ENCODE measurements around the gene SEC22B. TPM values are rescaled to one million over a fixed set of nuclear protein-coding genes. Genes with fewer than 3 reads are reported as not detected.
"Not testable (repeated sequence)": the region's sequence is repeated elsewhere in the genome, so short reads cannot be mapped to it uniquely, and the experiment has no call there.

The SEC22B gene
- total RNA-seq, 2 donors from 2014 or later = 24.9 to 44.8 TPM

DNA sequence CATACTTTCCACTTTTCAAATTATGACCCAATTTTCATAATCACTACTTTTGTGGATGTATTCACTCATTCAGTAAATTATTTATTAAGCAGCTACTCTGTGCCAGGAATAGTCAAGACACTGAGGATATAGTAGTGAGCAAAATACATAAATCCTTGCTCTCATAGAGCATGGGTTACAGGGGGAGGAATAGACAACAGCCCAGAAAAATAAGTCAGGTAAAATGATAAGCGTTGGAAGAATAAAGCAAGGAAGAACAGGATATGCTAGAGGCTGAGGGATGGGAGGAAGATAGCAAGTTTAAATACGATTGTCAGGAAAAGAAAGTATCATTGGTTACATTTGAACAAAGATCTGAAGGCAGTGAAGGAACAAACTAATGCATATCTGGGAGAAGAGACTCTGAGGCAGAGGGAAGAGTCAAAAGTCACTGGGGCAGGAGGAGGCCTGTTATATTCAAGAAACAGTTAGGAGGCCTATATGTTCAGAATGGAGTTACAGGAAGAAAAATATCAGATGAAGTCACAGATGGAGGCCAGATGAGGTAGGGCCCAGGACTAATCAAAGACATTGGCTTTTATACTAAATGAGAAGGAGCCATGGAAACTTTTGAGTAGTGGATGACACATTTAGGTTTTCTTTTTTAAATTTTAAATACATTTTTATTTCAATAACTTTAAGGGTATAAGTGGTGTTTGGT is 42.9 kb downstream of the SEC22B start:
- no peak overlapping the region for H3K4me3 ChIP-seq
- H3K9me3 ChIP-seq = no peaks in the 10 kb centered on the region
- DNase-seq (ENCODE audit: low spot score) (no peak), ATAC-seq (ENCODE audit: insufficient number of reproducible peaks, low FRiP score, low read depth) (no peak)
- peaks cover 3 to 5% of the 10 kb centered on the region in 2 donors for H3K4me1 ChIP-seq (ENCODE audit: control insufficient read depth in 1 of 2, low read depth in 2 of 2)
- TF ChIP-seq, protein P1, sequence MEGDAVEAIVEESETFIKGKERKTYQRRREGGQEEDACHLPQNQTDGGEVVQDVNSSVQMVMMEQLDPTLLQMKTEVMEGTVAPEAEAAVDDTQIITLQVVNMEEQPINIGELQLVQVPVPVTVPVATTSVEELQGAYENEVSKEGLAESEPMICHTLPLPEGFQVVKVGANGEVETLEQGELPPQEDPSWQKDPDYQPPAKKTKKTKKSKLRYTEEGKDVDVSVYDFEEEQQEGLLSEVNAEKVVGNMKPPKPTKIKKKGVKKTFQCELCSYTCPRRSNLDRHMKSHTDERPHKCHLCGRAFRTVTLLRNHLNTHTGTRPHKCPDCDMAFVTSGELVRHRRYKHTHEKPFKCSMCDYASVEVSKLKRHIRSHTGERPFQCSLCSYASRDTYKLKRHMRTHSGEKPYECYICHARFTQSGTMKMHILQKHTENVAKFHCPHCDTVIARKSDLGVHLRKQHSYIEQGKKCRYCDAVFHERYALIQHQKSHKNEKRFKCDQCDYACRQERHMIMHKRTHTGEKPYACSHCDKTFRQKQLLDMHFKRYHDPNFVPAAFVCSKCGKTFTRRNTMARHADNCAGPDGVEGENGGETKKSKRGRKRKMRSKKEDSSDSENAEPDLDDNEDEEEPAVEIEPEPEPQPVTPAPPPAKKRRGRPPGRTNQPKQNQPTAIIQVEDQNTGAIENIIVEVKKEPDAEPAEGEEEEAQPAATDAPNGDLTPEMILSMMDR (IDR thresholded peaks at IDR 0.05) = no peak
- H3K36me3 ChIP-seq = no peaks in the 10 kb centered on the region
- no peak overlapping the region for H3K27ac ChIP-seq
- H3K27me3 ChIP-seq (replicated peaks; ENCODE audit: insufficient read depth) = no peaks in the 10 kb centered on the region

DNA sequence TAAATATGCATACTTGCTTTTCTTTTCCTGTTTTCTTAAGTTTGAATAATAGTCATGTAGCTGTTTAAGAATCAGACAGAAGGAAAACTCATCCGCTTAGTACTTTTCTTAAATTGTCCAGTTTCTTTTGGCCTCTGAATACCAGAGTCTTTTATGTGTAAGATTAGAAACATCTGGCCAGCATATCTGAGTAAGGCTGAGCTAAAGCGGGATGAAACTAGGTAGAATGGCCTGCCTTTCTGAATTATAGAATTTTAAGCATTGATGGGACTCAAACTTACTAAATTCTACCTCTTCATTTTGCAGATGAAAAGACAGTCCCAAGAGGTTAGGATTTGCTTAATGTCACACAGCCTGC is 43.9 kb downstream of the SEC22B start:
- H3K27me3 ChIP-seq (replicated peaks; ENCODE audit: insufficient read depth); H3K9me3 ChIP-seq; H3K36me3 ChIP-seq; ATAC-seq (ENCODE audit: insufficient number of reproducible peaks, low FRiP score, low read depth); H3K4me1 ChIP-seq (ENCODE audit: control insufficient read depth in 1 of 2, low read depth in 2 of 2); H3K4me3 ChIP-seq; DNase-seq (ENCODE audit: low spot score): not testable (repeated sequence)
- TF ChIP-seq, protein P1 (IDR thresholded peaks at IDR 0.05) = peak; percentile 1
- peak overlapping the region; percentile 7 to 28 for H3K27ac ChIP-seq

DNA sequence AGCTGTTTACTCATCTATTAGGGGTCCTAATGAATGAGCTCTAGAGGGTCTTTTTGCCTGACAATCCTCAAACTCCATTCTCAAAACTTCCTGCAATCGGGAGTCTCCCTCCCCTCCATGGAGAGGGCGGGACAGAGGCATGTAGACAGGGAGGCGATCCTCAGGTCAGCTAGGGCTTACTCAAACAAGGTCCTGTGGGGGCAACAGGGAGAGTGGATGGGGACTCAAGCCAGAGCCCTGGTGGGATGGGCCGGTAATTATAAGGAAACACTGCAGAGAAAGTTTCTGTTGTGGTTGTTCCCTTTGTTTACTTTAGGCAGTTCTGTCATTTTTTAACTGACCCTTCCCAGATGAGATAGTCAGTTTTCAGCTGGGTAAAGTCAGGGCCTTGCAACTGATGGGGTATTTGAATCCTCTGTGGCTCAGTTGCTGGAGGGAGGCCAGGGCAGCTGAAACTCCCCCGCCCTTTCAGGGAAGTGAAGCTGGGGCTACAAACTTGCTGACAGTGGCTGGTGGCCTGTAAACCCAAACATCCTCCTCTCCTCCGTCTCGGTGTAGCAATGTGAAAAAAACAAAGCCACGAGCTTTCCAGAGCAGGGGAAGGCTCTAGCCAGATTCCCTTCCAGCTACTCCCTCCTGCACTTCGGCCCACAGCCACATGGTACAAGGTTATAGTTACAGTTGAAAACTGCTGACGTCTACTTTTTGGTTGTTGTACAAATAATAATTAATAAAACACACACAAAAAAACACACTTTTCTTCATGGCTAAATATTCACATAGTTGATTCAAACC is 44.5 kb downstream of the SEC22B start:
- DNase-seq (ENCODE audit: low spot score) (peak; percentile 18), ATAC-seq (ENCODE audit: insufficient number of reproducible peaks, low FRiP score, low read depth) (peak; percentile 68)
- TF ChIP-seq, protein P1 (IDR thresholded peaks at IDR 0.05) = peak; percentile 31
- not testable (repeated sequence) for H3K36me3 ChIP-seq; H3K27me3 ChIP-seq (replicated peaks; ENCODE audit: insufficient read depth); H3K4me3 ChIP-seq; H3K4me1 ChIP-seq (ENCODE audit: control insufficient read depth in 1 of 2, low read depth in 2 of 2); H3K9me3 ChIP-seq
- peak overlapping the region; percentile 7 to 28 for H3K27ac ChIP-seq

DNA sequence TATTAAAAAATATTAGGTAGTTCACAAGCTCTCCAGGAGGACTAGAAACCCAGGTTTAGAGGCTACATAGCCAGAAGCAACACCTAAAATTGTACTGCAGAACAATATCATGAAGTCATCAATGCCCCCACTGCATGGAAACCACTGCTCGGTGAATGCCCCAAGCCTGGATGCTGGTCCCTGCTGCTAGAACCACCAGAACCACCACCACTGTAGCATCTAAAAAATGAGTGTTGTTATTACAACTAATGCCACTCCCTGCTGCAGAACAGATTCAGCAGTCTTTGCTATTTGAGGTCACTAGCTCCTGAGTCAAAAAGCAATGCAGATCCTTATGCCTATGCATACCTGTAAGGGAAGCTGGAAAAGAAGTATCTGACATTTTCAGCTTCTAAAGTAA is 48.4 kb downstream of the SEC22B start:
- DNase-seq (ENCODE audit: low spot score); H3K4me3 ChIP-seq; H3K27me3 ChIP-seq (replicated peaks; ENCODE audit: insufficient read depth); H3K36me3 ChIP-seq; ATAC-seq (ENCODE audit: insufficient number of reproducible peaks, low FRiP score, low read depth); H3K9me3 ChIP-seq; H3K27ac ChIP-seq: not testable (repeated sequence)
- H3K4me1 ChIP-seq (ENCODE audit: control insufficient read depth in 1 of 2, low read depth in 2 of 2) = peaks cover 3 to 11% of the 10 kb centered on the region in 2 donors

DNA sequence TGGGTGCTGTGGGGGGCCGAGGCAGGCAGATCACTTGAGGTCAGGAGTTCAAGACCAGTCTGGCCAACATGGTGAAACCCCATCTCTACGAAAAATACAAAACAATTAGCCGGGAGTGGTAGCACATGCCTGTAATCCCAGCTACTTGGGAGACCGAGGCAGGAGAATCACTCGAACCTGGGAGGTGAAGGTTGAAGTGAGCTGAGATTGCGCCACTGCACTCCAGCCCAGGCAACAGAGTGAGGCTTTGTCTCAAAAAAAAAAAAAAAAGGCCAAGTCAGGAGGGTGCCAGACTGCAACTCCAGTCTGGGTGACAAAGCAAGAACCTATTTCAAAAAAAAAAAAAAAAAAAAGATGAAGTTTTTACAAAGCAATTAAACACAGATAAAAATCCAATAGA is 50.1 kb downstream of the SEC22B start:
- not testable (repeated sequence) for H3K9me3 ChIP-seq; H3K4me1 ChIP-seq (ENCODE audit: control insufficient read depth in 1 of 2, low read depth in 2 of 2); ATAC-seq (ENCODE audit: insufficient number of reproducible peaks, low FRiP score, low read depth); H3K36me3 ChIP-seq; DNase-seq (ENCODE audit: low spot score); H3K27me3 ChIP-seq (replicated peaks; ENCODE audit: insufficient read depth); H3K27ac ChIP-seq; H3K4me3 ChIP-seq

DNA sequence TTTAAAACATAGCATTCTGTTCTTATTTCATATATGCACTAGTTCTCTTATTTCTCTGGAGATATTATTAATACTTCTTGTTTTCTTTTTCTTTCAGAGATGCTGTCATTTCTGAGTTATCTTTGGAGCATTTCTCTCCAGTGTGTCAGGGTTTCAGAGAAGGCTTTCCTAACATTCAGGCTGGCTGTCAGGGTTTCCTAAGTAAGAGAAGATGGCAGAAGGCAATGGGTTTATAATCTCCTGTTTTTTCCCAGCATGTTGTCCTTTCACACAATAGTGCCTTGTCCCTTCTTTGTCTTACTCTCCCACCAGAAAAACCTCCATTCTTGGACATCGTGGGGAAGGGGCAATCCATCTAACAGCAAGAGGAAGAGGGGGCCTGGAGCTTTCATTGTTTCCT is 51.7 kb downstream of the SEC22B start:
- not testable (repeated sequence) for H3K9me3 ChIP-seq; H3K36me3 ChIP-seq; H3K4me3 ChIP-seq; ATAC-seq (ENCODE audit: insufficient number of reproducible peaks, low FRiP score, low read depth); H3K27ac ChIP-seq; DNase-seq (ENCODE audit: low spot score); H3K4me1 ChIP-seq (ENCODE audit: control insufficient read depth in 1 of 2, low read depth in 2 of 2); H3K27me3 ChIP-seq (replicated peaks; ENCODE audit: insufficient read depth)

DNA sequence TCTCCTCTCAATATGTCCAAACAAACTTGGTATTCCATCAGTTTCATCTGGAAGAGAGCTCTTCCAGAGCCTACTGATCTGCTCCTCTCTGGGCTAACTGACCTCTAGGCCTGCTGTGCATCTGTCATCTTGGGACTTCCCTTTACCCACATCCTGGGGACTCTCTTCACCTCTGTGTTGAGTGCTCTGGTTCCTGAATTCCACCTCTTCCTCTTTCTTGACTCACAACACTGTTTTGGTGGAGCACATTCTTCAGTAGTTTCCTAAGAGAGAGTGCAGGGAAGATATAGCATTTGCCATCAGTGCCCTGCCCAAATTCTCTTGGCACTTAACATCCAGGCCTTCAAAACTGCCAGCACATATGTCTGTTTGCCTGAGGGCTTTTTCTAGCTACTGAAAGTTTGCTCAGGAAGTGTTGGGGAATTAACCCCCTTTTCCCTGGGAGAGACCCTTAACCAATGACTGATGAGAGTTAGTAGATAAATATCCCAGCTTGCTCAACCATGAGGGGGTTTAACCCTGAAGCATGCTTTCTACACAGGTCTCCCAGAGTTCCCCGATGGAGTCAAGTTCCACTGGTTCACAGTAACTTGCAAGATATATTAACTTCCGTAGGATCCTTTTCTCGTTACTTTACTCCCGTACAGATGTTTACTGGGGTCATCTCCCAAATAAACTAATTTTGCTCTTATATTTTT is 52.4 kb downstream of the SEC22B start:
- not testable (repeated sequence) for H3K27me3 ChIP-seq (replicated peaks; ENCODE audit: insufficient read depth); H3K4me3 ChIP-seq; H3K9me3 ChIP-seq; H3K4me1 ChIP-seq (ENCODE audit: control insufficient read depth in 1 of 2, low read depth in 2 of 2); H3K36me3 ChIP-seq; H3K27ac ChIP-seq; DNase-seq (ENCODE audit: low spot score)
- peak; percentile 20 for ATAC-seq (ENCODE audit: insufficient number of reproducible peaks, low FRiP score, low read depth)

DNA sequence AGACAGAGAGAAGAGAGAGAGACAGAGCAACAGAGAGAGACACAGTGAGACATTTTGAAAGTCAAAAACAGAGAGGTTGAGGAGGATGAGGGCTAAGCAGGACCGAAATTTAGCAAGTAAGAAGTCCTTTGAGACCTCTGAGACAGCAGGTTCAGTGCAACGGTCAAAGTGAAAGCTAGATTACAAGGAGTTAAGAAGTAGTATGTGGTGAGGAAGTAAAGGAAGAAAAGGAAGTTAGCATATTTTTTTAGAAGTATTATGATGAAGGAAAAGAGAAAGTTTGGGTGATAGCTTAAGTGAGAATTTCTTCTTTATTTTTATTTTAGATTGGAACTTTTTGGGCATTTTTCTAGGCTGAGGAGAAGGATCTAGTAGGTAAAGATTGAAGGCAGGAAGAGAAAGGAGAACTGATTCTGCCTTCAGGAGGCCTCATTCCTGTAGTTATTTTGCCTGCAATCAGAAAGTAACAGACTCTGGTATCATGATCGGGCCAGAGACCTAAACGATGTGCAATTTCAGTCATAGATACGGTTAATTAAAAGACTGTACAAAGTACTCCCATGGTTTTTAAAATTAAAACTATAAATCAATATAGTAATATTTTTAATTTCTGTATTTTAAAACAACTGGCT is 53.9 kb downstream of the SEC22B start:
- H3K27ac ChIP-seq; H3K4me1 ChIP-seq (ENCODE audit: control insufficient read depth in 1 of 2, low read depth in 2 of 2); H3K27me3 ChIP-seq (replicated peaks; ENCODE audit: insufficient read depth); DNase-seq (ENCODE audit: low spot score); H3K4me3 ChIP-seq; ATAC-seq (ENCODE audit: insufficient number of reproducible peaks, low FRiP score, low read depth); H3K9me3 ChIP-seq; H3K36me3 ChIP-seq: not testable (repeated sequence)

DNA sequence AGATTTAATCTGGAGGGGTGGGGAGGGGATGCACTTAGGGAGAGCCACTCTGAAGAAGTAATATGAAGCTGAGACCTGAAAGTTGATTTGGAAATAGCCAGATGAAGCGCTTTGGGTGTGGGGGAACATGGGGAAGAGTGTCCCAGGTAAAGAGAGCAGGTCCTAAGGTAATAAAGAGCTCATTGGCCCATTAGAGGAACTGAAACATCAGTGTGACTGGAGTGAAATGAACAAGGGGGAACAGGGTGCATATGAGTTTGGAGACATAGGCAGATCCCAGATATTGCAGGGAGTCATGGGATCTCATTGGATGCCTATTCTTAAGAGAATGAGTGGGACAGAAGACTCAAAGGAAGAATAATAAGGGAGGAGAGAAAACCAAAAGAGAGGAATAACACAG is 54.5 kb downstream of the SEC22B start:
- DNase-seq (ENCODE audit: low spot score); H3K9me3 ChIP-seq; H3K4me3 ChIP-seq; H3K27me3 ChIP-seq (replicated peaks; ENCODE audit: insufficient read depth); H3K27ac ChIP-seq; H3K36me3 ChIP-seq; H3K4me1 ChIP-seq (ENCODE audit: control insufficient read depth in 1 of 2, low read depth in 2 of 2); ATAC-seq (ENCODE audit: insufficient number of reproducible peaks, low FRiP score, low read depth): not testable (repeated sequence)

Measured in thoracic aorta (tissue), 2 donors.